Measurements from ENCODE around the gene COPG2.

DNA sequence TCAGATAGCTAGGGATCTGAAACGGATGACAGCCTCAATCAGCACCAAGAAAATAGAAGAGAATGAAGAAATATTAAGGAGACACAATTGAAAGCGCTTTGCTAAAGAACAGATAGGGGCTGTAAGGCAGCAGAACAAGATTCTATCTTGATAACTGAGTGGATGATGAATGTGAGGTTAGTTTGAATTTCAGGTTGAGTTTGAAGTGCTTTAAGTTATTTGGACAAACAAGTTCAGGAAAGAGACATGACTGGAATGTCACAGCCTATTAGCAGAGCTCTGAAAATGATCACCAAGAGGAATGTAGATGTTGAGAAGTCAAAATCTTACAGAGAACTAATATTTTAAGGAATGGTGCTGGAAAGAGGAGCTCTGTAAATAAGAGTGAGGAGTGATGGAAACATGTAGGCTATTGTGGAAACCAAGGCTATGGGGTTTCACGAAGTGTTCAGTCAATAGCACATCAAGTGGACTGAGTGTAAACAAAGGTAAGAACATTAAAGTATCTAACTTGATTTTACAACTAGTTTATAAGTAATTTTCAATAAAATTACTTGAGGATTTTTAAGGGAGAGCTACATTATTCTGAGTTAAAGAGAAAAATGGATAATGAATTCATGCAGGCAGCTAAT lies 115.0 kb downstream of the COPG2 start:
- TF ChIP-seq CTCF (IDR thresholded peaks at IDR 0.05) (no peak), POLR2A (IDR thresholded peaks at IDR 0.05; ENCODE audit: low read length) (no peak), CBX8 (IDR thresholded peaks at IDR 0.05) (no peak), CHD4 (IDR thresholded peaks at IDR 0.05; ENCODE audit: borderline replicate concordance) (no peak), CEBPB (IDR thresholded peaks at IDR 0.05) (no peak), FOXS1 (CRISPR knock-in tag; IDR thresholded peaks at IDR 0.05) (no peak), CHD2 (IDR thresholded peaks at IDR 0.05; ENCODE audit: low read length, partially characterized antibody) (no peak), REST (IDR thresholded peaks at IDR 0.05) (no peak), ELK1 (IDR thresholded peaks at IDR 0.05; ENCODE audit: low read depth, low read length) (no peak)
- TF ChIP-seq, protein P1, sequence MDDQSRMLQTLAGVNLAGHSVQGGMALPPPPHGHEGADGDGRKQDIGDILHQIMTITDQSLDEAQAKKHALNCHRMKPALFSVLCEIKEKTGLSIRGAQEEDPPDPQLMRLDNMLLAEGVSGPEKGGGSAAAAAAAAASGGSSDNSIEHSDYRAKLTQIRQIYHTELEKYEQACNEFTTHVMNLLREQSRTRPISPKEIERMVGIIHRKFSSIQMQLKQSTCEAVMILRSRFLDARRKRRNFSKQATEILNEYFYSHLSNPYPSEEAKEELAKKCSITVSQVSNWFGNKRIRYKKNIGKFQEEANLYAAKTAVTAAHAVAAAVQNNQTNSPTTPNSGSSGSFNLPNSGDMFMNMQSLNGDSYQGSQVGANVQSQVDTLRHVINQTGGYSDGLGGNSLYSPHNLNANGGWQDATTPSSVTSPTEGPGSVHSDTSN (IDR thresholded peaks at IDR 0.05): no peak
- TF ChIP-seq, protein P2, sequence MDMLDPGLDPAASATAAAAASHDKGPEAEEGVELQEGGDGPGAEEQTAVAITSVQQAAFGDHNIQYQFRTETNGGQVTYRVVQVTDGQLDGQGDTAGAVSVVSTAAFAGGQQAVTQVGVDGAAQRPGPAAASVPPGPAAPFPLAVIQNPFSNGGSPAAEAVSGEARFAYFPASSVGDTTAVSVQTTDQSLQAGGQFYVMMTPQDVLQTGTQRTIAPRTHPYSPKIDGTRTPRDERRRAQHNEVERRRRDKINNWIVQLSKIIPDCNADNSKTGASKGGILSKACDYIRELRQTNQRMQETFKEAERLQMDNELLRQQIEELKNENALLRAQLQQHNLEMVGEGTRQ (IDR thresholded peaks at IDR 0.05): no peak

Data from A549 (cell line).